MM.1S (cell line): ENCODE data around the gene SOD3.

ENCODE experiments used
- EZH2 ChIP-seq: fragments of 300-600 bp; sonication (generic); optimal IDR thresholded peaks from 2 replicates; pipeline ENCODE3; 2017; ENCODE audit warnings: low read depth, mild to moderate bottlenecking, antibody characterized with exemption, low read length, mixed read lengths
- EZH2phosphoT487 ChIP-seq: fragments of 300-600 bp; sonication (generic); IDR thresholded peaks from 2 replicates; pipeline ENCODE4 v1.6.1; 2018; ENCODE audit warnings: antibody characterized with exemption, low read length
- TF ChIP-seq, protein P1 (sequence below): fragments of 300-600 bp; sonication (generic); IDR thresholded peaks from 2 replicates; pipeline ENCODE4 v1.5.1; 2016; ENCODE audit warnings: antibody characterized with exemption, low read length, mixed read lengths

DNA sequence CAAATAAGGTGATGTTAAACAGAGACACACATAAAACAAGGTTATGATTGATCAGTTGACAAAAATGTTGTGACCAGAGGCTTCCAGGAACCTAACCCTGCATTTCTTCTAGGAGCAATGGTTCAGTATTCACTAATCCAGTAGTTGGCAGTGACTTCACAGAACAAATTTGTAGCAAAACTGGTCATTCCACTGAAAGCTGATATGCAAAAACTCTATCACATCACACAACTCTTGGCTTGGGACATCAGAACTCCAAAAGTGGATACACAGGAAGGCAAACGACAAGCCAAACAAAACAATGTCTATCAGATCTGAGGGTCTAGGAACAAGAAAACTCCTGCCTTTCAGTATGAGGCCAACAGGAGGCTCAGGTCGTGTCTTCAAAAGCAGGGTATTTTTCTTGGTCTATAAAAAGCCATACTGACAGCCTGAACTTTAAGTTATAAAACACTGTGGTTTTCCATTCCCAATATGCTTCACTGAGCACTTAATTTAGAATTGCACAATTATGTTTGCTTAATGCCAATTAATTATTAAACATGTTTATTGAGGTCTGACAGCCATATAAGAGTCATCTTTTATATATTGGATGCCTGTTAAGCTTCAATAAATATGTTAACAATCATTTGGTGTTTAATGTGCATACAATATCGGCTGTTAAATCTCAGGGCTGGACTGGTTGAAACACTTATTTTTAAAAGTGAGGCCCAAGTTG, 45.6 kb downstream of the SOD3 start:
- TF ChIP-seq, protein P1, sequence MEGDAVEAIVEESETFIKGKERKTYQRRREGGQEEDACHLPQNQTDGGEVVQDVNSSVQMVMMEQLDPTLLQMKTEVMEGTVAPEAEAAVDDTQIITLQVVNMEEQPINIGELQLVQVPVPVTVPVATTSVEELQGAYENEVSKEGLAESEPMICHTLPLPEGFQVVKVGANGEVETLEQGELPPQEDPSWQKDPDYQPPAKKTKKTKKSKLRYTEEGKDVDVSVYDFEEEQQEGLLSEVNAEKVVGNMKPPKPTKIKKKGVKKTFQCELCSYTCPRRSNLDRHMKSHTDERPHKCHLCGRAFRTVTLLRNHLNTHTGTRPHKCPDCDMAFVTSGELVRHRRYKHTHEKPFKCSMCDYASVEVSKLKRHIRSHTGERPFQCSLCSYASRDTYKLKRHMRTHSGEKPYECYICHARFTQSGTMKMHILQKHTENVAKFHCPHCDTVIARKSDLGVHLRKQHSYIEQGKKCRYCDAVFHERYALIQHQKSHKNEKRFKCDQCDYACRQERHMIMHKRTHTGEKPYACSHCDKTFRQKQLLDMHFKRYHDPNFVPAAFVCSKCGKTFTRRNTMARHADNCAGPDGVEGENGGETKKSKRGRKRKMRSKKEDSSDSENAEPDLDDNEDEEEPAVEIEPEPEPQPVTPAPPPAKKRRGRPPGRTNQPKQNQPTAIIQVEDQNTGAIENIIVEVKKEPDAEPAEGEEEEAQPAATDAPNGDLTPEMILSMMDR = no peak
- TF ChIP-seq EZH2 (no peak), EZH2phosphoT487 (no peak)
